NCI-H526 (cell line): ENCODE measurements around the gene GREM1.

ENCODE experiments used
- DNase-seq, 2 experiments: peaks; one replicate each; lab custom pipeline; 2025; lab: John Stamatoyannopoulos, UW

The GREM1 gene

DNA sequence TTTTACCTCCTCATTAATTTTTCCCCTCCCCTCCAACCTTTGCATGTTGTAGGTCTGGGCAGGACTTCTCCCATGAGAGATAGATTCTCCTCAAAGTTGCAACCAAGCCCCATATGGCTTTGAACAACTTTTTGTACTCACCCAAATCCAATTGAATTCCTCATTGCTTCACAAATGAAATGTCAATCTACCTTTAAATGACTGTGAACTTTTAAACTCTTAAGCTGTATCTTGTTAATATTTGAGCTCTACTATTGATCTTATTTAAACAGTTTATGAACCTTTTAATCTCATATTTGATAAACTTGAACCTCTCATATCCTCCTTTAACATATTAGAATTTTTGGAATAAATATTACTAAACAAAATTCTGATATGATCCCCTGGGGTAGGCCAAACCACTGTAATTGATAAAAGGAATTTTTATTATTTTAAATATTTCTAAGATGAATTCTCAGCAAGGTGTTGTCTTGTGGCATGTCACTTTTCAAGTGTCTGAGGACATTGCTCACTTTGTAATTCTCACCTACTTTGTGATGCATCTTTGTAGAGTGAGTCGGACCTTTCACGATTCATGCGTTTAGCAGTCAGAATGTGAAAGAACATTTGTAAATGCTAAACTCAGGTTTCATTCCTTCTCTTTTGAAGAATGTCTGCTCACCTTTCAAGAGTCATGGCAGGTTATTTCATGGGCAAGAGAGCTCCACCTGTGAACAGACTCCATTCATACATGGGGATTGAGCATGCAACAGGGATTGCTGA is 23.4 kb upstream of the GREM1 start:
- no peak for DNase-seq

DNA sequence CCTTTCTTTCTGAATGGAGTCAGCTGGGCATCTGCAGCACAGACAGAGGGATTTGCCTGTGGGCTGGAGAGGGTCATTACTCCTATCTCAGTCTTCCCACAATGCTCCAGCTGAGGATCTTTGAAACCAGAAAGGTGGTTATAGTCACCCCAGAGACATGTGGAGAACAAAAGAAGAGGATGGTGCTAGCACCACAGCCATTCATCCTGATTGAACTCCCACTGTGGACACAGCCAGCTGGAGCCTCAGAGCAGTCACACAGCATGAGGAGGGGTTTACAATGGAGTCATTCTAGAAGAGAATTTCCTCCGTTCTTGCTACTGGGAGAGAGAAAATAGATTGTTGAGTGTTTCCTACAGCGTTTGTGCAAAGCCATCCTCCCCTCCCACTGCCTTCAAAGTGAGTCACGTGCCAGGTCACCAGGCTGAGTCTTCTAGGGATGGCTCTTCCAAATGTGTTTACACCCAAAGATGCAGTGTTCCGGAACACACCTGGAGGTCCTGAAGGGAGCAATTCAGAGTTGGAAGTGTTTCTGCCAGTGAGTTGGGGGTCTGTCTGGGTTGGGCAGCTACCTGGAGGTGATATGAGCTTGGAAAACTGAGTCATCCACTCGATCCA is 18.9 kb upstream of the GREM1 start:
- no peak for DNase-seq

DNA sequence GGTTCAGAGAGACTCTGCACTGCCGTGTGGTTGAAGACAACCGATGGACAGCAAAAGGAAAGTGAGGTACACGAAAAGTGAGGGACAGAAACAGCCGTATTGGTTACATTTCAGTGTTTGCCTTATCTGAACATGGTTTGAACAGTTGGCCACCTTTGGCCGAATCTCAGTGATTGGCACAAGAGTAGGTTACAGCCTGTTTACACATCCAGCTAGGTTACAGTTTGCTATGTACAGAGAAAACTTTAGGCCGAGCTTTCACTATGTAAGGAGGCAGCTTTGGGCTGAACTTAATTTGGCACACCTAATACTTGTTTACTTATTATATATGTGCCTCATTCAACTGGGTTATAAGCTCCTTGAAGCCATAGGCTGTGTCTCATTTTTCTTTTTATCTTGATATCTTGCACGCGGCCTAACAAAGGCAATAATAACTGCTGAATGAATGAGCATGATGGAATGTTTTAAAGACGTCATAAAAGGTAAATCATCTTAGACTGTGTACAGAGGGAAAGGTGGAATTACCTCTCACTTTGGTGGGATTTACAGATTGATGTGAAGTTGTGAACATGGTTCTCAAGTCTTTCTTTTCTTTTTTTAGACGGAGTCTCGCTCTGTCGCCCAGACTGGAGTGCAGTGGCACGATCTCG is 17.2 kb upstream of the GREM1 start:
- no peak for DNase-seq

DNA sequence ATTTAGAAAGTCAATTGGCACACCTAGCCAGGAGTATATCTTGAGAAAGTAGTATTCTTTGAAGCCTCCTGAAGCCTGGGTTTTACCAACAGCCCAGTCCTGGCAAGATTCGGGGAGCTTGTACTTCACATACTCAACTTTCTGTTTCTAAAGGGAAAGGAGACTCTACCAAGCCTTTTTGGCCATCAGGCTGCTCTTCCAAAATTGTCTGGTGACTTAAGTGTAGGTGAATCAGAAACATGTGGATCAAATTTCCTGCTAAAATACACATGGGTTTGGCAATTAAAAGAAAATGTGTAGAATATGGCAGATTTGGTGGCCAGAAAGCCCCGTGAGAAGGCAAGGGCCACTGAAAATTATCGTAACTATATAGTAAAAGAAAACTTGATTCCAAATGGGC is 15.9 kb upstream of the GREM1 start:
- no peak for DNase-seq

DNA sequence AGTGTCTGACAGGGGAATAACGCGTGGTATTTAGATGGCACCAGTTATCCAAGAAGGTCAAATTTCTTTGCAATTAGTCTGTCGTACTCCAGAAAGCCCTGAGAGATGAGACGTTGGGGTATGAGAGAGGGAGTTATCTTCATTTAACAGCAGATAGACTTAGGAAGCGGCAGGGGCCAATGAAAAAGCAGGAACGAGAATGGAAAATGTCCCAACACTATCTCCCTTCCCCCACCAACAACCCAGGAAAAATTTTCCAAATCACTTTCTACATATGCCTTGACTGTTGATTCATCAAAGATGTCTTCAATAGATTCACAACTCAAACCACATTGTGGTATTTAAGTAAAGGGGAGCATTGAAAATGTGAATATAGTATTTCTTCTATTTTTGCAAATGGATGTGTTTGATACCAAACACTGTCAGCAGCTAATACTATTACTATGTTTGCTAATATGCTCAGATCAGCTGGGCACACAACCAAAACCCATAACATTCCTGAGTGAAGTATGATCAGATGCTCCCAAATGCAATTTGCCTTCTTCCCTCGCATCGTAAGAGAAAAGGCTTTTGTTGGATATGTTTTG is 13.3 kb upstream of the GREM1 start:
- DNase-seq = no peak

DNA sequence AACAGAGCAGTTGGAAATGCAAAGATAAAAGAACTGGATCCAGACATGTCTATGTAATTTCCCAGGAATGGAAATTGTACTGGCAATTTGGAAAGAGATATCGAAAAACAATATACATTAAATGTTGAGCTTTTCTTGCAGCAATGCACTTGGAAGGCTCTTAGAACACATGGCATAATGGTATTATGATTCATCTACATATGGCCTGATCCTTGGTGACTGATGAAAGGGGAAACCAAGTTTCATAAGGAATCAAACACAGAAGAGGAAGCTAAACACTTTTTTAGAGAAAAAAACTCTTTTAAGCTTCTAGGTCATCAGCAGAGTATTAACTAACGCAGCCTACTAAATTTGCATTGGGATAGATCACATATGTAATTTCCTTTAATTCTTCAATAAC is 12.4 kb upstream of the GREM1 start:
- no peak for DNase-seq

DNA sequence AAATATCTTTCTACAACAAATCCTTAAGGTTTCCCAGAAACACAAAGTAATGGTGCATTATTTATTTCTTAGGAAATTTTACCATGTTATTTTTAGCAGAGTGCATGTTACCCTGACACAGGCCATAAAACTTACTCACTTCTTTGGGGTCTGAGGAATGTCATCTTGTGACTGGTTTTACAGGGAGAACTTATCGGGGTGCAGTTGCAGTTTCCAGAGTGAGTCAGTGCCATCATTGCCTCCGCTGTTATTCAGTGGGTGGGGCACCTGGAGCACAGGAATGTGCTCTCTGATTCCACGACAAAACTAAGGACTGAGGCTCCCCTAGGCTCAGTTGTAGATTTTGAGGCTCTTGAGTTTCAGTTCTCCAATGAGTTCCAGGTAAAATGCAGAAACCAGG is 11.1 kb upstream of the GREM1 start:
- no peak for DNase-seq

DNA sequence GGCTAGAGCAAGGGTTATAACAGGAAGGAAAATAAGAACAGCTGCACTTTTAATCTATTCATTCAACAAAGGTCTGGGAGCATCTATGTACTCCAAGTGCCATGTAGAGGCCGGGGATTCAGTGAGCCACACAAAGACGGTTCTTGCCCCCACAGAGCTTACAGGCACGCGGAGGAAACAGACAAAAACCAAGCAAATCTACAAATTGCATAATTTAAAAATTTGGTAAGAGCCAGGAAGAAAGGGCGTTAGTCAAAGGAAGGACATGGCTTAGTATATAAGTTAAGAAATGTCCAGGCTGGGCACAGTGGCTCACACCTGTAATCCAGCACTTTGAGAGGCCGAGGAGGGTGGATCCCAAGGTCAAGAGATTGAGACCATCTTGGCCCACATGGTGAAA is 10.4 kb upstream of the GREM1 start:
- DNase-seq = no peak

DNA sequence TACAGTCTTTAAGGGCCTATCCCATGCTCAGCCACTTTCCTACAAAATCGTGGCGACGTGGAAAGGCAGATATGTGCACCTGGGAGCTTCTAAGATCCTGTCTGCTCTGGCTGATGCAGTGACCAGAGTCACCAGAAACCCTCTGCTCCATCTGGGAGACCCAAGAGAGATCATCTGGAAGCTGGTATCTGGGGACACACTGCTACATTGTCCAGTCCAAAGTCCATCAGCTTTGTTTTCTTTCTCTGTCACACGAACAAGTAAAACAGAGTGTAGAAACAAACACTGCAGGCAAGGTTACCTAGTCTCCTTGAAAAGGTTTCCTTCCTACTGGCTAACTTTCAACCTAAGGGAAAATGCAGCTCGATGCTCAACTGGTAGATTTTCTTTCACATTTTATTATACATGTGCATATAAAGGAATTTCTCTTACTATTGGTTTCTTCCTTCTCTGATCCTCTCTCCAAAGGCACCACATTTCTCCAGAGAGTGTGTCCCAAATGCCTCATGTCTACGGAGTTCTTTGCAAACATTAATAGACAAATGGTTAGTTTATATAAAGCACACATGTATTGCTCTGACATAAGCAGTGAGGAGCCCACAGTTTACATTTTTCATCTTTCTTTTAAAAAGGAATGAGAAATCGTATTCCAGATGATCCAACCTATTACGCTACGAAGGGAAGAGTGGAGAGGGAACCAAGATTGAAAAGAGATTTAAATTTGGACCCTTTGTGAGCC is 8.3 kb upstream of the GREM1 start:
- peak in 1 of 2 experiments; percentile 25 for DNase-seq

DNA sequence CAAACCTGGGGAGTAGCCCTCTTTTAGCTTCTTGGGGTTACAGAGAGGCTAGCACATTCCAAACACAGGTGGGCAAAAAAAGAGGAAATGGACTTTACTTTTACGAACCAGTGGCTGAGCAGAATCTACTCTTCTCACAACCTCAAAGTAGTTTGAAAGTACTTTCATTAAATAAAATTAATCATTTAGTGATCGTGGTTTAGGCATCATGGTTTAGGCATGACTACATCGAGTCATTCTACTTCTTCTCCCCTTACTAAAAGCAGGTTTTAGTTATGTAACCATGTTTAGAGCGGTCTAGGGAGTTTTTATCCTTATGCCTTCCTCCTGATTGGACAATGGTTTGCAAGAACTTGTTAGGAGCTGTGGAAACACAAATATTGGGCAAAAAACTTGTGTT is 2.5 kb upstream of the GREM1 start:
- DNase-seq = no peak

DNA sequence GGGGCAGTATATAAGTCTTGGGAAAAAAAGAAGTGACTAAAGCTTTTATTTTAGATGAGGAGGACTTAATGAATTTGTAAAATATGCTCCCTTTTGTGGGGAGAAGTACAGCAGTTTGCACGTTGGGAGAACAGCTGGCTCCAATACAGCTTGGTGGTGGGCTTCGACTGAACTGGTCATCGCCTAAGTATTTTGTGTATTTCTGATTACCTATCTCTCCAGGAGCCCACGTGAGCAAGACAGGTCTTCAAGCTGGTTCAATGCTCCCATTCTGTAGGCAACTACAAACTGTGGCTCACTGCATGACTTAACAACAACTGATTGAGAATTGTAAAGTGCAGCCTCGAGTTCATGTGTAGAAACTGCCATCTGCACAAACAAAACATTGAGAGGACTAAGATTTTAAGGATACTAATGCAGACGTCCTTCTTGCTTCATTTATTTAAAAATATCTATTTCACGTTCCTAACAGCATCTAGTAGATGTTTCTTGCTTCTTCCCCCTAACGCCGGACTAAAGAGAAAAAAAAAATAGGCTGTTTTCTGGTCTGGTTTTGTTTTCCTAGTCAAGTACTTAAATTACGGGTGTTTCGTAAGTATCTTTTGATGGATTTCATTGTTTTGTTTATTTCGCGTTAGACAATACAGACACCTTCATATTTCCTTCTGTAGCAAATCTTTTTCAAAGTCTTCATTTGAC is 1.4 kb upstream of the GREM1 start:
- DNase-seq = no peak

DNA sequence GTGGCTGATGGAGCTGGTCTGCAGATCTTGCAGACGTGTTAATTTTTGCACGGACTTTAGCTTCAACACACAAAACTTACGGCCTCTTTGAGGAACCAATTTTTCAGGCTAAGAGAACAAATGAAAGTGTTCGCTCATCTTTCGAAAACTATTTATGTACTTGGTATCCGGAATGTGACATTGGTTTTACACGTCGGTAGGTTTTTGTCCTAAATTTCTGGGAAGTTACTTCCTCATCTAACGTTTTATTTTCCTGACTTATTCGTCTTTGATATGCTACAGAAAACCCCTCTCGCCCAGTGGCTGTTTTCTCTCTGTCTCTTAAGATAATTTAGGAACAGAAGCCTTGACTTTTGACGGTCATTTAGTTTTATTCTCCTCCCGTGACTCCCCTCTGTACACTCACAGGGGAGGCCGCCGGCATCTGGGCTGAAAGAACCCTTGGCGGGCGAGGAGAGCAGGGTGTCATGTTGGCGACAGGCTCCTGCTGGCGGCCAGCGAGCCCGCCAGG is 834 bp upstream of the GREM1 start:
- DNase-seq = no peak

DNA sequence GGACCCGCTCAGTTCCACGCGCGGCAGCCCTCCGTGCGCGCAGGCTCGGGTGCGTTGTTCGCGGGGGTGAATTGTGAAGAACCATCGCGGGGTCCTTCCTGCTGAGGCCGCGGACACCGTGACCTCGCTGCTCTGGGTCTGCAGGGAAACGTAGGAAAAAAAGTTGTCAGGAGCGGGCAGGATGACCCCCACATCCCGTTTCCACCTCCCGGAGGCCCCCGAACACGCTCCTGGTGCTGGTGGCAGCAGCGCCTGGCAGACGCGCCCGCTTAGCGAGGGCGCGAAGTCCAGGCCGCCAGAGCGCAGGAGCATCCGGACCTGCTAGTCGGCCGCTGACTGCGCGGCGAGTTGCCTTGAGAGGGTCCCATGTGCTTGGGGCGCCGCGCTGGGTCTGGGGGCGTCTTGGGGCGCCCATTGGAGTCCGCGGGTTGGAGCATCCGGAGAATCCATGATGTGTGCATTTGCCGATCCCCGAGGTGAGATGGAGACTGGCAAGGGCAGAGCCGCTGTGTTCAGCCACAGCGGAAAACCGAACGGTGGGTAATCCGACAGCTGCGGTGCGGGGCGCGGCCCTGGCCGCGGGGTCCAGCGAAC is 520 bp downstream of the GREM1 start:
- peak in 1 of 2 experiments; percentile 63 for DNase-seq

DNA sequence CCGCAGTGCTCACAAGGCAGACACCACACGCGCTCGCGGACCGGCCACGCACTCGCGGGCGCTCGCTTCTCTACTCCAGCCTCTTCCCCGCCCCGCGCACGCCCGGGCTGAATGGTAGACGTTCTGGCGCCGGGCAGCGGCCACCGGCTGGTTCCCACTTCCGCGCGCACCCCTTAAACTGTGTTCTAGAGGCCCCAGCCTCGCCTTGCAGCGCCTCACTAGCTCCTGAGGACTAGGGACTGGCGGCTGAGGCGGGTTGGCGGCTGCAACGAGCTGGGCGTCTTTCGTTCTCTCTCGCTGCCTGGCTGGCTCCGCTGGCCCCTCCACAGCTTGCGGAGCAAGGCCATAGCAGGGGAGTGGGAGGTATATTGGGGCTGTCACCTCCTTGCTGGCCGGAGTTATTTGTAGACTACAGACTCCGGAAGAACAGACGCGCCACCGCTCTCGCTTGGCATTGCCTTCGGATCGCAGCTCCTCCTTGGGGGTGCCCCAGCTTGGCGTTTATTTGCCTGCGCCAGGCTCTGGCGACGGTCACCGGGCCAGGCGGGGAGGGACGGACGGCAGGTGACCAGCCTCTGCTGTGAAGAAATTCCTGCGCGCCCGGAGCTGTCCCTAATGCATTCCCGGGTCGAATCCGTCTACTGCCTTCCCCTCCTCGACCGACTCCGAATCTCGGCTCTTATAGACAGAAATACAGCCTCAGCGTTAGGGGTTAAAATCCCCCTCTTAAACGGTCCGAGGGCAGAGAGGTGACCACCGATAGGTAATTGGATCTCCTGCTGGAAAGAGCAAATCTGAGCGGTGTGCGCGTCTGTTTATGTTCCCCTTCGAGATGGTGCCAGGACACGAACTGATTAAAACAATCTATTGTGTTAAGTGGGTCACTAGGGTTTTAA is 1.3 kb downstream of the GREM1 start:
- peak in 1 of 2 experiments; percentile 81 for DNase-seq

DNA sequence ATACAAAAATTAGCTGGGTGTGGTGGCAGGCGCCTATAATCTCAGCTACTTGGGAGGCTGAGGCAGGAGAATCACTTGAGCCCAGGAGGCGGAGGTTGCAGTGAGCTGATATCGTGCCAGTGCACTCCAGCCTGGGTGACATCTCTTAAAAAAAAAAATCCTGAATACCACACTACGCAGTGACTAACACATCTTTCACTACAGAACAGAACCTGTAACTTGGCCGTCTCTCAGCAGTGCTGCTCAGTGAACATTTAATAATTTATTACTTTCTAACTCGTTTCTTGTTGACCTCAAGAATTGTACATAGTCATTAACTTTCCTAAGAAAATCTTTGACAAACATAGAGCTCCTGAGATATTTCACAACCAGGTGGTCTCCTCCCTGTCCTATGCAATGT is 3.8 kb downstream of the GREM1 start:
- DNase-seq = no peak

DNA sequence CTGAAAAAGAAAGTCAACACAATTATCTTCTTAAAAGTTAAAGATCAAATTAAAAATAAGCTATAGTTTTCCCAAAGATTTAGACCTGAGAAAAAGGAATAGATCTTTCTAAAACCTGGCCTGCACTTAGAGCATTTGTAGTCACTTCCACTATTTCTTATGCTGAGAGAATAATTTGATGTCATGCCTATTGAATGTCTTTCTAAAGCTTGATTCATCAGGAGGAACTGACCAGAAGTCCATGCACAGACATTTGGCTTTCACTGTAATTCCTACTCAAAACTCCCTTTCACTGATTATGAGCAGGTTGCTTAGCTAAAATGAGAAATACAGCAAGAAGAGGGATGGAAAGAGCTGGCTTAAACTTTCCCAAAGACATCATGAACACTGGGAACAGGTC is 4.3 kb downstream of the GREM1 start:
- no peak for DNase-seq

DNA sequence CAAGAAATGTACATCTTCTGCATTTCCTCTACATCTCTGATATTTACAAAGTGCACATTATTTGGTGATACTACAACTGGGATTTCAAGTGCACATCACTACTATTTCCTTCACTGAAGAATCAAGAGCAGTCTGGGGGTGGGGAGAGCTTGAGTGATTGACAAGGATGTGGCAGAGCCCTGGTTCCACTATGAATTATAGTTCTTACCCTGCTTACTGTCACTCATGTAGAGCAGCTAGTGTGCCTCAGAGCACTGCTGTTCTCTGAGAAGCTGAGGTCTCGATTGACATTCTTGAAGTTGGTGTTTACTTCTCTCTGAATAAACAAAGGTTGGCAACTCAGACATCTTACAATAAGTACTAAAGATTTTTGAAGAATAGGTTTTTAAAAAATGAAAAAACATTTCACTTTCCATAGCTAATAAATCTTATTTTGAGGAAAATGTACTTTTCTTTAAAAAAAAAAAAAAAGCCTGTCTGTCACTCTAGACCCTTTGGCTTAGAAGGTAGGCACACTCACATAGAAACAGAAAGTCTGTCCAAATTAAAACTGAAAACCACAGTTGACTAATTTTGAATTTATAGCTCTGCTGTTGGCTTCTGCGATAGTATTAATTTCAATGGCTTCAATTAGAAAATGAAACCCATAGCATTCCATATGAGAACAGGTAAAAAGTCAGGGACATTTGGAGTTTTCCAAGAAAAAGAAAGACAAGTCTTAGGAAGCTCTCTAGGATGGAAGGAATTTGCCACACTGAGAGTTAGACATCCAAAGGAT is 5.6 kb downstream of the GREM1 start:
- no peak for DNase-seq

DNA sequence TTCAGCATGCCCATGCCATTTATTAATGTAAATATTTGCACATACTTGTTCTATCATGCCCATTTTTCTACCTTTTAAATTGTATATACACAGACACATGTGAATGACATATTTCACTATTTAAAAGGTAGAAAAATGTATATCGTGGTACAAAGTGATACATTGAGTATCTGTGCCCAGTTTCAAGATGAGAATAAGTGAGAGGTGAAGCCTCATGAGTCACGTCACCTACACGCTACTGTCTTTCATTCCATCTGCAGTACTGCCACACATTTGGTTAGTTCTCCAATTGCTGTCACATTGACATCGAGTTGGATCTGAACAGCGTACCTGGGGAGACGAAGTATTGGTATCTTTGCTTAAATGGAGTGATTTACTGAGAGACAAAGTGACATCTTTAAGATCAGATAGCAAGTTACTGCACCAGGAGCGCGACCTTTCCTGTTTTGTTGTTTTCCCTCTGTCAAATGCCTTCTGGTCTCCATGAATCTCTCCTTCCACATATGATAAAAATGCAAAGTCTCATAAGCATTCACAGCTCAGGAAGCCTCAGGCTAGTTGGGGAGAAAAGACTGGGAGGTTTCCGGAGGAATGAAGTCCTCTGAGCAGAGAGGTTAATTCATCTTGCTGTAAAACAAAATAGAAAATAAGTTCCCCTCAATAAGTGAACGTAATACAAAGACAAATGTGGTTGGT is 12.0 kb downstream of the GREM1 start:
- no peak for DNase-seq
